Gastroesophageal sphincter (tissue), 4 donors: ENCODE measurements around the gene KRTAP17-1. TPM values are rescaled to one million over a fixed set of nuclear protein-coding genes. Genes with fewer than 3 reads are reported as not detected.

Experiments used
- ATAC-seq: fragments of 150-250 bp; one replicate; pipeline ENCODE4 v1.9.1; 2016; ENCODE audit warnings: mild to moderate bottlenecking, moderate library complexity
- H3K27ac ChIP-seq, 4 donors: fragments of 200-600 bp; sonication (generic) in 3 of 4; 1 replicate in 3 of 4; 2 replicates in 1 of 4; pipeline ENCODE4 v1.5.1; 2016 to 2019
- H3K27me3 ChIP-seq: fragments of 200-600 bp; sonication (generic); one replicate; pipeline ENCODE4 v1.5.1; 2019
- H3K36me3 ChIP-seq, 2 donors: fragments of 200-600 bp; sonication (generic); one replicate each; pipeline ENCODE4 v1.5.1; 2019; ENCODE audit warnings: control low read depth in 1 of 2
- H3K4me1 ChIP-seq, 3 donors: fragments of 200-600 bp; sonication (generic); 1 replicate in 2 of 3; 2 replicates in 1 of 3; pipeline ENCODE4 v1.5.1; 2016 to 2019; ENCODE audit warnings: control low read depth in 2 of 3
- H3K4me3 ChIP-seq, 2 donors: fragments of 200-600 bp; sonication (generic); one replicate each; pipeline ENCODE4 v1.5.1; 2019; ENCODE audit warnings: mild to moderate bottlenecking in 1 of 2, moderate library complexity in 1 of 2
- H3K9me3 ChIP-seq, 3 donors: fragments of 200-600 bp; sonication (generic); one replicate each; pipeline ENCODE4 v1.5.1; 2017 to 2019; ENCODE audit warnings: control low read depth in 2 of 3
- CTCF ChIP-seq, 4 experiments: fragments of 200-600 bp in 2 of 4; fragments of 450-650 bp in 2 of 4; sonication (generic) in 1 of 4; IDR thresholded peaks; one replicate each; pipeline ENCODE4 v1.5.1; 2017 to 2019; ENCODE audit warnings: antibody characterized with exemption in 4 of 4, mild to moderate bottlenecking in 2 of 4, moderate library complexity in 2 of 4
- EP300 ChIP-seq: sonication (generic); formaldehyde crosslinking; IDR thresholded peaks from one replicate; pipeline ENCODE4 v1.6.1; 2017; ENCODE audit warnings: antibody characterized with exemption, mild to moderate bottlenecking
- POLR2A ChIP-seq, 2 donors: fragments of 450-650 bp; IDR thresholded peaks; one replicate each; pipeline ENCODE4 v1.6.1; 2017; ENCODE audit warnings: antibody characterized with exemption in 2 of 2, mild to moderate bottlenecking in 2 of 2, moderate library complexity in 1 of 2
- POLR2AphosphoS5 ChIP-seq: sonication (generic); formaldehyde crosslinking; IDR thresholded peaks from one replicate; pipeline ENCODE4 v1.6.1; 2017; ENCODE audit warnings: antibody characterized with exemption
- WGBS, 2 donors: methylation state at CpG; one replicate each; pipeline ENCODE4 v1.1.5; 2018; ENCODE audit warnings: low coverage in 1 of 2; 5-methylcytosine and 5-hydroxymethylcytosine counted together
- total RNA-seq, 4 donors: library from RNA; depleted of rRNA; stranded (reverse); fragments of >200 nt; gene quantifications; one replicate each; pipeline ENCODE4 v1.1.0, GENCODE V29; 2016

Gene KRTAP17-1
- total RNA-seq, 4 donors from 2014 or later: not detected

DNA sequence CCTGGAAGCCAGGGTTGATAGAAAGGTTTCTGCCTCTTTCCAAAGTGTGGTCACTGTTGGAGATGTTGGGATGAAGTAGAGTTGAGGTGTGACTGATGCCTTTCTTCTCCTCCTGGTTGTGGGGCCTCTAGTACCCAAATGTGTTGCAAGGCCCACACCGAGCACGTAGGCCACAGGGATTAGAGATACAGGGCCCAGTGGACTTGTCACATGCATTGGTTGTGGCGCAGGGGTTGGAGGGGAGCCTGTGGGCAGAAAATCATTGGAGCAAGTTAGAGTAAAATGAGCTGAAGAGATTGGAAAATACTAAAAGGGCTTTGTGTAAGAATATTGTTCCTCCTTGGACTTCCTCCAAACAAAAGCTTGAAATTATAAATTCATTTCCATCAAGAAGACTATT, 30.5 kb upstream of the KRTAP17-1 start:
- no peak overlapping the region for H3K27ac ChIP-seq
- no peaks in the 10 kb centered on the region for H3K36me3 ChIP-seq
- 67 to 94% methylated on average over 3 of the region's 3 CpGs for WGBS, 2 donors
- ATAC-seq: no peak
- TF ChIP-seq POLR2A (IDR thresholded peaks at IDR 0.05) (no peak), EP300 (no peak), CTCF (IDR thresholded peaks at IDR 0.05) (no peak), POLR2AphosphoS5 (no peak)
- peaks cover 0 to 7% (median 0%) of the 10 kb centered on the region in 3 donors for H3K9me3 ChIP-seq
- H3K27me3 ChIP-seq: no peaks in the 10 kb centered on the region
- H3K4me3 ChIP-seq: no peak overlapping the region
- H3K4me1 ChIP-seq: no peaks in the 10 kb centered on the region

- Histone ChIP-seq H3K27me3 (no peaks in the 10 kb centered on the region), H3K4me3 (no peak overlapping the region), H3K27ac (no peak overlapping the region), H3K4me1 (no peaks in the 10 kb centered on the region), H3K36me3 (no peaks in the 10 kb centered on the region), H3K9me3 (peaks cover 0 to 7% (median 0%) of the 10 kb centered on the region in 3 donors)
- no peak for TF ChIP-seq POLR2AphosphoS5
- no peak for TF ChIP-seq EP300
- TF ChIP-seq CTCF (IDR thresholded peaks at IDR 0.05): no peak
- no peak for TF ChIP-seq POLR2A (IDR thresholded peaks at IDR 0.05)
- WGBS, 2 donors: 79 to 100% methylated on average over 3 of the region's 3 CpGs
- ATAC-seq: no peak
These were observed 27.5 kb upstream of the KRTAP17-1 start for GRCh38 chr17:41343029-41343428.

DNA sequence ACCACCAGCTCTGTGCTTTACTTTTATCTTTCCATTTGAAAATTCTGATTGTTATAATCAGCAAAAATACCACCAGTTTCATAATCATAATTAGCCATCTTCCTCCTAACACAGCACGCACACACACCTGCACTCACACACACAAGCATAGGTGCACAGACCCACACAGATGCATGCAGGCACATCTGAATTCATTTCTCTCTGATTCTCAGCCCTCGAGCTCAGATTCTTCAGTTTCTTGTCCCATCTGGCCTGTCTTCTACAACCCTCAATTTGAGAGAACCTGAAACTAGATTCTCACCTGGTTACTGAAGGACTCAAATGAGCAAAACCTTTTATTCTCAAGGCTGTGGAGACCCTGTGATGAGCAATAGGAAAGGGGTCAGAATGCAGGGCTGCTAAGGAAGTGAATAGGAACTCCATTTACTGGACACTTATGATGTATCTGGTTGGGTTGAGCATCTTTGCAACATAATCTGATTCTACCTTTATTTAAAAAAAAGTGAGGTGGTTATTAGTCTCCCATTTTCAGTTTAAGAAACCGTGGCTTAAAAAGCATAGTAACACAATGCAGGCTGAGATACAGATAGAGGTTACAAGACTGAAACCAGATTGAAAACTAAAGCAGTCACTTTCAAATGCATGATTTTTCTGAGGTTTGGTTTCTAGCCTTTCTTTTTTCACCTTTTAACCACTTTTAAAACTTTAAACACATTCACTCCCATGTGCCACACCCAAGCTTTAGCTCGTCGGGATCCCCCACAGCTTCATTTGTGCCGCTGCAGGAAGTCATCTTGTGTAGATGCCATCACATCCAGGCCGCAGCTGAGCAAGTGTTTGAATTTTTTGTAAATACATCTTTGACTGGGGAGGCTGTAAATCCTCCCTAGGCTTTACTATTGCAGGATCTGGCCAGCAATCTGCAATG, 25.7 kb upstream of the KRTAP17-1 start:
- Histone ChIP-seq H3K4me1 (no peaks in the 10 kb centered on the region), H3K4me3 (no peak overlapping the region), H3K36me3 (no peaks in the 10 kb centered on the region), H3K9me3 (peaks cover 0 to 7% (median 0%) of the 10 kb centered on the region in 3 donors), H3K27ac (no peak overlapping the region), H3K27me3 (no peaks in the 10 kb centered on the region)
- TF ChIP-seq CTCF (IDR thresholded peaks at IDR 0.05): no peak
- no peak for TF ChIP-seq EP300
- no peak for TF ChIP-seq POLR2AphosphoS5
- no peak for TF ChIP-seq POLR2A (IDR thresholded peaks at IDR 0.05)
- no peak for ATAC-seq
- 58 to 76% methylated on average over 6 to 7 of the region's 7 CpGs for WGBS, 2 donors

DNA sequence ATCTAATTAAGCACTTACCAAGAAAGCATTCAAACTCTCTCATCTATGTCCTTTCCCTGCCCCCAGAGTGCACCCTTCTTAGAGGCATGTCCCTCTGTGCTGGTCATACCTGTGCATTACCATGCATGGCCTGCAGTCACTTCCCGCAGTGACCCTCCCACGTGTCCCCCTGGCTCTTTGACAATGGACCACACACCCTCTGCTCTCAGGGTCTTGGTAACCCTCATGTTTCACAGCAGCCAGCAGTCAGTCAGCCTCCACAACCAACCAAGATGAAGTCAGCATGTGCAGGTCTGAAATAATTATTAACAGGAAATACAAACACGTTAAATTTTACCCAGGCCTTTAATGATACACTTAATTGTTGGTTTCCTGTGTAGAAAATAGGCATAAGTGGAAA, 25.0 kb upstream of the KRTAP17-1 start:
- Histone ChIP-seq H3K9me3 (peaks cover 0 to 7% (median 0%) of the 10 kb centered on the region in 3 donors), H3K27me3 (no peaks in the 10 kb centered on the region), H3K4me3 (no peak overlapping the region), H3K27ac (no peak overlapping the region), H3K4me1 (no peaks in the 10 kb centered on the region), H3K36me3 (no peaks in the 10 kb centered on the region)
- WGBS, 2 donors: 27 to 57% methylated on average over 1 to 3 of the region's 3 CpGs
- no peak for TF ChIP-seq POLR2AphosphoS5
- no peak for TF ChIP-seq CTCF (IDR thresholded peaks at IDR 0.05)
- TF ChIP-seq EP300: no peak
- TF ChIP-seq POLR2A (IDR thresholded peaks at IDR 0.05): no peak
- ATAC-seq: no peak
